GM23338 (cell line): ENCODE data around the gene GFRA1. TPM values are rescaled to one million over a fixed set of nuclear protein-coding genes. Genes with fewer than 3 reads are reported as not detected.

Experiments
- ATAC-seq: fragments of 200-7000 bp; cut with Tn5 transposase; 3 replicates; pipeline ENCODE4 v1.9.1; 2020
- DNase-seq: peaks from one replicate; pipeline ENCODE4 v3.0.0-alpha.2; 2015; ENCODE audit warnings: low spot score
- H2AFZ ChIP-seq: fragments of 200-600 bp; sonication (generic); 2 replicates; pipeline ENCODE4 v1.8.0; 2016; ENCODE audit warnings: antibody characterized with exemption, mild to moderate bottlenecking, moderate library complexity
- H3F3A ChIP-seq: fragments of 200-600 bp; sonication (generic); replicated peaks from 2 replicates; pipeline ENCODE4 v1.8.0; 2017; ENCODE audit warnings: antibody characterized with exemption, mixed run types, low read depth
- H3K27ac ChIP-seq: fragments of 200-600 bp; sonication (generic); 2 replicates; pipeline ENCODE4 v1.6.1; 2016; ENCODE audit warnings: low read depth
- H3K27me3 ChIP-seq: fragments of 200-600 bp; sonication (generic); 2 replicates; pipeline ENCODE4 v1.8.0; 2016; ENCODE audit warnings: mild to moderate bottlenecking, mixed run types, moderate library complexity; ENCODE audit not compliant: insufficient read depth
- H3K36me3 ChIP-seq: fragments of 200-600 bp; sonication (generic); 2 replicates; pipeline ENCODE4 v1.8.0; 2016; ENCODE audit warnings: mild to moderate bottlenecking; ENCODE audit not compliant: insufficient read depth
- H3K4me1 ChIP-seq: fragments of 200-600 bp; sonication (generic); 2 replicates; pipeline ENCODE4 v1.8.0; 2016; ENCODE audit warnings: mild to moderate bottlenecking, moderate library complexity; ENCODE audit not compliant: insufficient read depth
- H3K4me2 ChIP-seq: fragments of 200-600 bp; sonication (generic); 2 replicates; pipeline ENCODE4 v1.7.1; 2017; ENCODE audit warnings: mixed run types
- H3K4me3 ChIP-seq: fragments of 200-600 bp; sonication (generic); 2 replicates; pipeline ENCODE4 v1.6.1; 2016; ENCODE audit warnings: mixed run types
- H3K79me2 ChIP-seq: fragments of 200-600 bp; sonication (generic); replicated peaks from 2 replicates; pipeline ENCODE4 v1.8.0; 2017; ENCODE audit warnings: mild to moderate bottlenecking; ENCODE audit not compliant: insufficient read depth
- H3K9me2 ChIP-seq: fragments of 200-600 bp; sonication (generic); 2 replicates; pipeline ENCODE4 v1.8.0; 2017; ENCODE audit not compliant: insufficient read depth
- H4K20me1 ChIP-seq: fragments of 200-600 bp; sonication (generic); replicated peaks from 2 replicates; pipeline ENCODE4 v1.8.0; 2017; ENCODE audit warnings: mild to moderate bottlenecking; ENCODE audit not compliant: insufficient read depth
- H3K27ac Mint-ChIP-seq: 2 replicates; pipeline ENCODE4 v1.8.0; 2020; ENCODE audit warnings: inconsistent platforms, mild to moderate bottlenecking, moderate library complexity, mixed read lengths
- H3K27me3 Mint-ChIP-seq: 3 replicates; pipeline ENCODE4 v1.8.0; 2022; ENCODE audit warnings: low read depth, mild to moderate bottlenecking, moderate library complexity, mixed read lengths, inconsistent platforms; ENCODE audit not compliant: insufficient read depth, poor library complexity
- H3K36me3 Mint-ChIP-seq: 3 replicates; pipeline ENCODE4 v1.8.0; 2021; ENCODE audit warnings: low read depth, mild to moderate bottlenecking, inconsistent platforms, moderate library complexity, mixed read lengths
- H3K4me1 Mint-ChIP-seq: 3 replicates; pipeline ENCODE4 v1.8.0; 2020; ENCODE audit warnings: mild to moderate bottlenecking, inconsistent platforms, mixed read lengths
- H3K4me3 Mint-ChIP-seq: 3 replicates; pipeline ENCODE4 v1.8.0; 2021; ENCODE audit warnings: moderate library complexity, mild to moderate bottlenecking, inconsistent platforms, mixed read lengths
- H3K9me3 Mint-ChIP-seq: 3 replicates; pipeline ENCODE4 v1.8.0; 2020; ENCODE audit warnings: moderate library complexity, mild to moderate bottlenecking, inconsistent platforms, mixed read lengths
- CTCF ChIP-seq, 2 experiments: fragments of 200-600 bp in 1 of 2; sonication (generic) in 1 of 2; conservative IDR thresholded peaks; 2 replicates each; pipeline versions ENCODE4 v1.5.1 to v1.6.1; 2016 to 2017; ENCODE audit warnings: antibody characterized with exemption in 2 of 2, low read depth in 2 of 2, mild to moderate bottlenecking in 2 of 2, moderate library complexity in 1 of 2
- EZH2phosphoT487 ChIP-seq: fragments of 200-600 bp; sonication (generic); IDR thresholded peaks from one replicate; pipeline ENCODE4 v1.8.1; 2018; ENCODE audit warnings: antibody characterized with exemption; ENCODE audit not compliant: unreplicated experiment
- JUNB ChIP-seq: IDR thresholded peaks from one replicate; pipeline ENCODE4 v1.6.1; 2016; ENCODE audit warnings: antibody characterized with exemption; ENCODE audit not compliant: unreplicated experiment
- POLR2AphosphoS5 ChIP-seq: IDR thresholded peaks from 2 replicates; pipeline ENCODE4 v1.6.1; 2016; ENCODE audit warnings: antibody characterized with exemption, low read depth
- STAT1 ChIP-seq: IDR thresholded peaks from one replicate; pipeline ENCODE4 v1.6.1; 2016; ENCODE audit warnings: antibody characterized with exemption; ENCODE audit not compliant: unreplicated experiment
- ZNF331 ChIP-seq: fragments of 250-450 bp; sonication (Bioruptor Pico); IDR thresholded peaks from 2 replicates; pipeline ENCODE4 v1.5.0; 2020; ENCODE audit warnings: low read depth, mild to moderate bottlenecking, moderate library complexity
- polyA plus RNA-seq: library from polyadenylated mRNA; unstranded; fragments of >200 nt; fragmentation: Nextera tagmentation; extraction: Ambion mirVana; gene quantifications from 2 replicates; pipeline ENCODE4 v1.2.1, GENCODE V29; 2016
- total RNA-seq: library from RNA; depleted of rRNA; stranded (reverse); fragments of >200 nt; shearing (Covaris generic); gene quantifications from 2 replicates; pipeline ENCODE4 v1.2.3, GENCODE V29; 2014
- TF ChIP-seq, protein P1 (sequence below): IDR thresholded peaks from 2 replicates; pipeline ENCODE4 v1.6.1; 2016; ENCODE audit warnings: antibody characterized with exemption
- TF ChIP-seq, protein P2 (sequence below): IDR thresholded peaks from one replicate; pipeline ENCODE4 v1.6.1; 2018; ENCODE audit warnings: antibody characterized with exemption; ENCODE audit not compliant: unreplicated experiment

GFRA1 gene
- total and polyA plus RNA-seq, 2 experiments from 2014 or later, result 1.4 to 2.8 TPM

- TF ChIP-seq ZNF331 (CRISPR knock-in tag) (no peak), STAT1 (no peak)
- TF ChIP-seq, protein P1, sequence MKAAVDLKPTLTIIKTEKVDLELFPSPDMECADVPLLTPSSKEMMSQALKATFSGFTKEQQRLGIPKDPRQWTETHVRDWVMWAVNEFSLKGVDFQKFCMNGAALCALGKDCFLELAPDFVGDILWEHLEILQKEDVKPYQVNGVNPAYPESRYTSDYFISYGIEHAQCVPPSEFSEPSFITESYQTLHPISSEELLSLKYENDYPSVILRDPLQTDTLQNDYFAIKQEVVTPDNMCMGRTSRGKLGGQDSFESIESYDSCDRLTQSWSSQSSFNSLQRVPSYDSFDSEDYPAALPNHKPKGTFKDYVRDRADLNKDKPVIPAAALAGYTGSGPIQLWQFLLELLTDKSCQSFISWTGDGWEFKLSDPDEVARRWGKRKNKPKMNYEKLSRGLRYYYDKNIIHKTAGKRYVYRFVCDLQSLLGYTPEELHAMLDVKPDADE, result no peak
These were observed 121.9 kb downstream of the GFRA1 start (continued) for GRCh38 chr10:116151076-116151475.

- Histone ChIP-seq H4K20me1 (no peaks in the 10 kb centered on the region), H2AFZ (no peak overlapping the region), H3K36me3 (no peaks in the 10 kb centered on the region), H3K79me2 (no peaks in the 10 kb centered on the region), H3K4me2 (no peak overlapping the region), H3K27me3 (no peaks in the 10 kb centered on the region), H3K4me3 (no peak overlapping the region), H3K4me1 (no peaks in the 10 kb centered on the region), H3F3A (no peaks in the 10 kb centered on the region), H3K27ac (no peak overlapping the region), H3K9me2 (0 out of 2 replicates have a peak, but pooled peaks cover 5% of the 10 kb centered on the region)
- H3K27ac Mint-ChIP-seq, result no peak overlapping the region
- no peak overlapping the region for H3K4me3 Mint-ChIP-seq
- TF ChIP-seq, protein P1, result no peak
- no peak for TF ChIP-seq CTCF (conservative IDR thresholded peaks at IDR 0.05; ENCODE audit: low read depth in 2 of 2)
- TF ChIP-seq EZH2phosphoT487, result no peak
- no peak for TF ChIP-seq JUNB
- no peak for TF ChIP-seq POLR2AphosphoS5
- TF ChIP-seq, protein P2, sequence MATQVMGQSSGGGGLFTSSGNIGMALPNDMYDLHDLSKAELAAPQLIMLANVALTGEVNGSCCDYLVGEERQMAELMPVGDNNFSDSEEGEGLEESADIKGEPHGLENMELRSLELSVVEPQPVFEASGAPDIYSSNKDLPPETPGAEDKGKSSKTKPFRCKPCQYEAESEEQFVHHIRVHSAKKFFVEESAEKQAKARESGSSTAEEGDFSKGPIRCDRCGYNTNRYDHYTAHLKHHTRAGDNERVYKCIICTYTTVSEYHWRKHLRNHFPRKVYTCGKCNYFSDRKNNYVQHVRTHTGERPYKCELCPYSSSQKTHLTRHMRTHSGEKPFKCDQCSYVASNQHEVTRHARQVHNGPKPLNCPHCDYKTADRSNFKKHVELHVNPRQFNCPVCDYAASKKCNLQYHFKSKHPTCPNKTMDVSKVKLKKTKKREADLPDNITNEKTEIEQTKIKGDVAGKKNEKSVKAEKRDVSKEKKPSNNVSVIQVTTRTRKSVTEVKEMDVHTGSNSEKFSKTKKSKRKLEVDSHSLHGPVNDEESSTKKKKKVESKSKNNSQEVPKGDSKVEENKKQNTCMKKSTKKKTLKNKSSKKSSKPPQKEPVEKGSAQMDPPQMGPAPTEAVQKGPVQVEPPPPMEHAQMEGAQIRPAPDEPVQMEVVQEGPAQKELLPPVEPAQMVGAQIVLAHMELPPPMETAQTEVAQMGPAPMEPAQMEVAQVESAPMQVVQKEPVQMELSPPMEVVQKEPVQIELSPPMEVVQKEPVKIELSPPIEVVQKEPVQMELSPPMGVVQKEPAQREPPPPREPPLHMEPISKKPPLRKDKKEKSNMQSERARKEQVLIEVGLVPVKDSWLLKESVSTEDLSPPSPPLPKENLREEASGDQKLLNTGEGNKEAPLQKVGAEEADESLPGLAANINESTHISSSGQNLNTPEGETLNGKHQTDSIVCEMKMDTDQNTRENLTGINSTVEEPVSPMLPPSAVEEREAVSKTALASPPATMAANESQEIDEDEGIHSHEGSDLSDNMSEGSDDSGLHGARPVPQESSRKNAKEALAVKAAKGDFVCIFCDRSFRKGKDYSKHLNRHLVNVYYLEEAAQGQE, result no peak
- no peak for TF ChIP-seq STAT1
- H3K27me3 Mint-ChIP-seq, result peaks cover 4% of the 10 kb centered on the region
- ATAC-seq, result no peak
- H3K9me3 Mint-ChIP-seq, result no peaks in the 10 kb centered on the region
- no peak for DNase-seq
- H3K4me1 Mint-ChIP-seq, result peaks cover 8% of the 10 kb centered on the region
- no peaks in the 10 kb centered on the region for H3K36me3 Mint-ChIP-seq
These were observed 122.4 kb downstream of the GFRA1 start for GRCh38 chr10:116150606-116151005.
